Panc1 (cell line): Measurements from ENCODE around the gene KMT5C. TPM values are rescaled to one million over a fixed set of nuclear protein-coding genes. Genes with fewer than 3 reads are reported as not detected.

Experiments
- ATAC-seq: fragments of 200-7000 bp; cut with Tn5 transposase; 2 replicates; pipeline ENCODE4 v1.9.1; 2020; ENCODE audit warnings: mild to moderate bottlenecking, moderate library complexity
- BruUV-seq: library from RNA; stranded (reverse); fragments of 400-500 nt; replicated peaks from 2 replicates; lab custom pipeline; 2021; lab: Mats Ljungman, UMichigan
- CTCF ChIA-PET: fragments of 300-600 bp; sonication (Branson Sonifier 250); formaldehyde crosslinking; loops from one replicate; lab custom pipeline; 2022; ENCODE audit warnings: antibody characterized with exemption; lab: Charles Lee
- POLR2A ChIA-PET: fragments of 300-600 bp; sonication (Branson Sonifier 250); formaldehyde crosslinking; loops from one replicate; lab custom pipeline; 2022; ENCODE audit warnings: antibody characterized with exemption; lab: Charles Lee
- DNase-seq: peaks from one replicate; pipeline ENCODE4 v3.0.0-alpha.2; 2010; ENCODE audit warnings: low read depth, low spot score
- H3K27ac ChIP-seq: 2 replicates; pipeline ENCODE4 v1.5.1; 2011; ENCODE audit warnings: mild to moderate bottlenecking, low read length, inconsistent platforms
- H3K27me3 ChIP-seq: fragments of 200-500 bp; sonication (Bioruptor generic); 2 replicates; pipeline ENCODE4 v1.6.0; 2014; ENCODE audit warnings: low read length, inconsistent platforms; ENCODE audit not compliant: control insufficient read depth, insufficient read depth
- H3K36me3 ChIP-seq: fragments of 200-500 bp; sonication (Bioruptor generic); 2 replicates; pipeline ENCODE4 v1.5.1; 2014; ENCODE audit warnings: inconsistent platforms, mild to moderate bottlenecking, low read length, moderate library complexity; ENCODE audit not compliant: control insufficient read depth, insufficient read depth
- H3K4me1 ChIP-seq: 2 replicates; pipeline ENCODE4 v1.5.1; 2011; ENCODE audit warnings: inconsistent platforms, mild to moderate bottlenecking, low read length, moderate library complexity; ENCODE audit not compliant: control insufficient read depth, insufficient read depth
- H3K4me3 ChIP-seq, 2 experiments: 2 replicates each; pipeline ENCODE4 v1.5.1; 2011 to 2012; ENCODE audit warnings: low read depth in 2 of 2, low read length in 2 of 2, mild to moderate bottlenecking in 2 of 2, inconsistent platforms in 1 of 2, moderate library complexity in 1 of 2
- H3K9me3 ChIP-seq: fragments of 200-500 bp; sonication (Bioruptor generic); 2 replicates; pipeline ENCODE4 v1.5.1; 2014; ENCODE audit warnings: low read depth, mild to moderate bottlenecking, inconsistent platforms, low read length, moderate library complexity; ENCODE audit not compliant: control insufficient read depth, insufficient read depth
- POLR2AphosphoS5 ChIP-seq: IDR thresholded peaks from 2 replicates; pipeline ENCODE4 v1.6.1; 2012; ENCODE audit warnings: mild to moderate bottlenecking, low read depth, low read length, moderate library complexity
- REST ChIP-seq, 2 experiments: IDR thresholded peaks; 2 replicates each; pipeline ENCODE4 v1.6.1; 2011 to 2012; ENCODE audit warnings: low read depth in 2 of 2, control low read depth in 1 of 2, low read length in 1 of 2, mild to moderate bottlenecking in 1 of 2, moderate library complexity in 1 of 2; ENCODE audit not compliant: insufficient read depth in 1 of 2
- SIN3A ChIP-seq: IDR thresholded peaks from 2 replicates; pipeline ENCODE4 v1.6.1; 2012; ENCODE audit warnings: low read depth, mild to moderate bottlenecking, low read length, moderate library complexity, borderline replicate concordance; ENCODE audit not compliant: insufficient read depth
- TCF7L2 ChIP-seq: IDR thresholded peaks from 2 replicates; pipeline ENCODE4 v1.6.1; 2011; ENCODE audit warnings: mild to moderate bottlenecking, low read depth, low read length, inconsistent platforms
- in situ Hi-C: cut with HindIII; loops from 2 replicates; pipeline ENCODE4 v1.10.0; 2016; ENCODE audit warnings: low sequenced_read_pairs, low pct_unique_long_range_greater_than_20kb
- intact Hi-C: fragments of 100-400 bp; cut with micrococcal nuclease; formaldehyde crosslinking; loops from one replicate; pipeline ENCODE4 v1.10.0; 2022; ENCODE audit not compliant: unreplicated experiment
- total RNA-seq: library from RNA; stranded (reverse); gene quantifications from one replicate; pipeline ENCODE4 v1.2.1, GENCODE V29; 2021; ENCODE audit not compliant: unreplicated experiment
- TF ChIP-seq, protein P1 (sequence below): fragments of 450-650 bp; IDR thresholded peaks from 2 replicates; pipeline ENCODE4 v1.5.1; 2017; ENCODE audit warnings: mild to moderate bottlenecking

KMT5C gene
- total RNA-seq, 1 experiment from 2014 or later, result 30.6 TPM

DNA sequence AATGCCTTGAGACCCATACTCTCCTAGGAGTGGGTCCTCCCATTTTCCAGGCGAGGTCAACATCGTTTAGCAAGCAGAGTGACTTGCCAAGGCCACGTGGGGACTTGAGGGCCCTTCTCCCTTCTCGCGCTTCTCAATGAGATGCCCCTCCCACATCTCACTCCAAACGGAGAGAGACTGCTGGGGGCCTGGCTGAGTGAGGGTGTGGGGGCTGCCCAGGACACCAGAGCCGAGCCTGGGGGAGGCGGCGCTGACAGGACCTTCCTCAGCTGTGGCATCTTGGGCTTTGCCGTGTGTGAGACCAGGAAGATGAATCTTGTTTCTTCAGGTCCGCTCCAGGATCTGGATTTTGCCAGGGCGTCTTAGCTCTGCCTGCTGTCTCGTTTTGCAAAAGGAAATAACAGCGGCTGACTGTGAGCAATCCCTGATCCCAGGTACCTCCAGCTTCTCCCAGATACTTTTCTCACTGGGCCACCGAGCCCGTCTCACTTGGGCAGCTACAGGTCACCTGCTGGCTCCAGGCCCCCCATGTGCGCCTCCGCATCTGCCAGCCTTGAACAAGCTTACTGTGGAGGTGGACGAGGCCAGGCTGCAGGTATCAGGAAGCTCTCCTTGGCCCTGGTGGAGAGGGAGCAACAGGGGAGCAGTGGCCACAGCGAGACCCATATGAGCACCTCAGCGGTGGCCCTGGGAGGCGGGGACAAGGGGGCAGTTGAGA is 8.8 kb downstream of the KMT5C start:
- TF ChIP-seq POLR2AphosphoS5 (no peak), TCF7L2 (no peak), SIN3A (no peak), REST (IDR thresholded peaks at IDR 0.05; ENCODE audit: insufficient read depth in 1 of 2, low read depth in 2 of 2, low read length in 1 of 2) (no peak)
- TF ChIP-seq, protein P1, sequence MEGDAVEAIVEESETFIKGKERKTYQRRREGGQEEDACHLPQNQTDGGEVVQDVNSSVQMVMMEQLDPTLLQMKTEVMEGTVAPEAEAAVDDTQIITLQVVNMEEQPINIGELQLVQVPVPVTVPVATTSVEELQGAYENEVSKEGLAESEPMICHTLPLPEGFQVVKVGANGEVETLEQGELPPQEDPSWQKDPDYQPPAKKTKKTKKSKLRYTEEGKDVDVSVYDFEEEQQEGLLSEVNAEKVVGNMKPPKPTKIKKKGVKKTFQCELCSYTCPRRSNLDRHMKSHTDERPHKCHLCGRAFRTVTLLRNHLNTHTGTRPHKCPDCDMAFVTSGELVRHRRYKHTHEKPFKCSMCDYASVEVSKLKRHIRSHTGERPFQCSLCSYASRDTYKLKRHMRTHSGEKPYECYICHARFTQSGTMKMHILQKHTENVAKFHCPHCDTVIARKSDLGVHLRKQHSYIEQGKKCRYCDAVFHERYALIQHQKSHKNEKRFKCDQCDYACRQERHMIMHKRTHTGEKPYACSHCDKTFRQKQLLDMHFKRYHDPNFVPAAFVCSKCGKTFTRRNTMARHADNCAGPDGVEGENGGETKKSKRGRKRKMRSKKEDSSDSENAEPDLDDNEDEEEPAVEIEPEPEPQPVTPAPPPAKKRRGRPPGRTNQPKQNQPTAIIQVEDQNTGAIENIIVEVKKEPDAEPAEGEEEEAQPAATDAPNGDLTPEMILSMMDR, result no peak
- Histone ChIP-seq H3K36me3 (no peaks in the 10 kb centered on the region), H3K4me1 (peaks cover 16% of the 10 kb centered on the region), H3K9me3 (no peaks in the 10 kb centered on the region), H3K4me3 (no peak overlapping the region), H3K27ac (no peak overlapping the region), H3K27me3 (no peaks in the 10 kb centered on the region)
- no peak for DNase-seq
- ATAC-seq, result no peak
- intact Hi-C loops (no loop called here), in situ Hi-C loops (no loop called here)
- no TSS peak for BruUV-seq
- ChIA-PET POLR2A (interaction anchor here (2.3 kb wide), 1 partner anchor 9 kb away, joined by 24 read pairs; the partner anchor contains the start of gene KMT5C), CTCF (interaction anchor here (0.7 to 1.7 kb wide), 2 partner anchors 47 to 144 kb away, joined by 7 read pairs; no protein-coding TSS in a partner anchor)

DNA sequence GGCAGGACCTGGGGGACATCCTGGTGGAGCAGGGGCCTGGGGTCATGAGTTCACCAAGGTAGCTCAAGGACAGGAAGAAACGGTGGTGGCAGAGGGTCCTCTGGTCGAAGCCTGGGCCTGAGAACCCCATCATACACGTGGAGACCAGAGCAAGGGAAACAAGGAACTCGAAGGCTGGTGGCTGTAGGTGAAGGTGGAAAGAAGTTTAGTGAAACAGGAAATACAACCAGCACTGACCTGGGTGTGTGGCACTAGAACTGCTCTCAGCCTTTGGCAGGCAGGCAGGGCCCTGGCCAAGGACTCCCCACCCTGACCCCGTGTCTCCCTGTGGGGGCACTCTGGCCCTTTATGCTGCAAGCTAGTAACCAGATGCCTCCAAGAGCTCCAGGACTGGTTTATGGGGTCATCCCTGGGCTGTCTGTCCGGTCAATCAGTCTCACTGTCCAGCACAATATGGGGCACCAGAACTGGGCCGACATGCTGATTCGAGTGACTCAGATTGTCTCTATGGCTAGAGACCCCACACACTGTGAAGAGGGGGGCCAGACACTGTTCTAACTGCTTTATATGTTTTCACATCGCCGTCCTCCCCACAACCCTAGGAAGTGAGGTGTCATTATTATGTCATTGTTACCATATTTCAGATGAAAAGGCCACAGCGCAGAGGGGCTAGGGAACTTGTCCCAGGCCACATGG is 11.1 kb downstream of the KMT5C start:
- ChIA-PET POLR2A (interaction anchor here (0.7 kb wide), 1 partner anchor 11 kb away, joined by 3 read pairs; the partner anchor contains the start of gene KMT5C), CTCF (no interaction called here)
- Histone ChIP-seq H3K27me3 (no peaks in the 10 kb centered on the region), H3K9me3 (no peaks in the 10 kb centered on the region), H3K27ac (no peak overlapping the region), H3K4me3 (no peak overlapping the region), H3K36me3 (no peaks in the 10 kb centered on the region), H3K4me1 (peaks cover 23% of the 10 kb centered on the region)
- DNase-seq (no peak), ATAC-seq (no peak)
- BruUV-seq, result no TSS peak
- intact Hi-C loops (no loop called here), in situ Hi-C loops (no loop called here)
- no peak for TF ChIP-seq REST (IDR thresholded peaks at IDR 0.05; ENCODE audit: insufficient read depth in 1 of 2, low read depth in 2 of 2, low read length in 1 of 2)
- no peak for TF ChIP-seq SIN3A
- no peak; the same call in 1 of the 2 replicates for TF ChIP-seq POLR2AphosphoS5
- no peak for TF ChIP-seq TCF7L2
- TF ChIP-seq, protein P1, result no peak
